GM19351 (cell line): ENCODE measurements around the gene EMP1.

Experiments used
- ATAC-seq: cut with Tn5 transposase; IDR thresholded peaks from one replicate; pipeline ENCODE4 v1.9.1; 2021; ENCODE audit warnings: mild to moderate bottlenecking, moderate library complexity; ENCODE audit not compliant: unreplicated experiment

EMP1 gene

DNA sequence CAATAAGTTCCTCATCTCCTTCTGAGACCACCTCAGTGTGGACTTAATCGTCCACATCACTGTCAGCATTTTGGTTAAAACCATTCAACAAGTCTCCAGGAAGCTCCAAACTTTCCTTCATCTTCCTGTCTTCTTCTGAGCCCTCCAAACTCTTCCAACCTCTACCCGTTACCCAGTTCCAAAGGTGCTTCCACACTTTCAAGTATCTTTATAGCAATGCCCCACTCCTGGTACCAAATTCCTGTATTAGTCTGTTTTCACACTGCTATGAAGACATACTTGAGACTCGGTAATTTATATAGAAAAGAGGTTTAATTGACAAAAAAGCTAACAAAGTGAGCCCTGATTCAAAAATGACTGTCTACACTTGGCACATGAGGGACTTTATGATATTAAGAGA lies 22.8 kb downstream of the EMP1 start:
- no peak for ATAC-seq

GRCh38 chr12:13220838-13221237 lies 24.3 kb downstream of the EMP1 start:
- no peak for ATAC-seq

DNA sequence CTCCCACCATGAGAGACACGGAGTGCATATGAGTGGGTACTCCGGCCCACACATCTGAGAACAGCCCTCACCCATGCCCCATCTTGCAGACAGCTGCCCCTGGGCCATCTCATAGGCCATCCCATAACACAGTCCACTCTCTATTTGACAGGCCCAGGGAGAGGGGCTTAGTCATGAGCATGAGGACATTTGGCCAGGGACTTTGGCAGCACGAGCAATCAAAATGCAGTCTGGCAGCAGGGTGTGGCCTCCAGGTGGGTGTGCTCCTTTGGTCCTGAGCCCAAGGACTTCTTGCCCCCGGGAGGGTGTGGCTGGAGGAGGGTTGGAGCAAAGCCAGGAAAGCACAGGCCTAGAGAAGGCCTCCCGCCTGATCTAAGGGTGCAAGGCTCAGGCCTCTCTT lies 25.6 kb downstream of the EMP1 start:
- no peak for ATAC-seq

- no peak for ATAC-seq
Measured at GRCh38 chr12:13223179-13223804, 26.8 kb downstream of the EMP1 start.

DNA sequence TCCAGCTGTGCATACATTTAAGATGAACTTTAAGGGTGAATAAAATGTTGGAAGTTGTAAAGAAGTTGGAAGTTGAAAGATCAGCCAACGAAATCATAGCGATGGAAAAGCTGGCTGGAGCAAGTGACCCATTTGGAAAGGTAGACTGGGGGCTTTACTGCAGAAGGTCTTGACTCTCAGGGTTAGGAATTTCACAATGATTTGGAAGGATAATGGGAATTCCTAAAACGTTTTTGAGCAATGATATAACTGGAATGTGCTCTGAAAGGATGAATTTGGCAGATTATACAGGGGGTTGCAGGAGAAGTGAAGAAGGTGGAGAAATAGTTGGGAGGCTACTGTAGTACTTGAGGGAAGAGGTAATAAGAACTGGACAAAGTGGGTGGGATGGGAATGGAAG lies 27.4 kb downstream of the EMP1 start:
- ATAC-seq, result no peak

DNA sequence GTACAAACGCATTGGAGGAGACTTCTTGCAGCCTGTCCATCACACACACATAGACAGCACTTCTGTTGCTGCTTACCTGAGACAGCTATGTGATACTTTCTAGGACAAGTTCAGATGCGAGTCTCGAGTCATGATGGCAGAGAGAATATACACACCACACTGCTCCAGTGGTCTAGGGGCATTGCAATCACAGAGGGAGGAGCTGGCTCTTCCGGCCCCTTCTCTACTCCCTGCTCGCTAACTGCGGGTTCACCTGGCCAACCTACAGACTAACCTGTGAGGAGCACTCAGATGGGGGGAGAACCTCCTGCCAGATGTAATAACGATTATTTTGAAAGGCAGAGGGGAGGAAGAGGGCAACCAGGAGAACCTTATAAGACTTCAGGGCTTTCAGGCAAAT lies 30.7 kb downstream of the EMP1 start:
- no peak for ATAC-seq

GRCh38 chr12:13228579-13228978 lies 32.1 kb downstream of the EMP1 start:
- ATAC-seq, result no peak

DNA sequence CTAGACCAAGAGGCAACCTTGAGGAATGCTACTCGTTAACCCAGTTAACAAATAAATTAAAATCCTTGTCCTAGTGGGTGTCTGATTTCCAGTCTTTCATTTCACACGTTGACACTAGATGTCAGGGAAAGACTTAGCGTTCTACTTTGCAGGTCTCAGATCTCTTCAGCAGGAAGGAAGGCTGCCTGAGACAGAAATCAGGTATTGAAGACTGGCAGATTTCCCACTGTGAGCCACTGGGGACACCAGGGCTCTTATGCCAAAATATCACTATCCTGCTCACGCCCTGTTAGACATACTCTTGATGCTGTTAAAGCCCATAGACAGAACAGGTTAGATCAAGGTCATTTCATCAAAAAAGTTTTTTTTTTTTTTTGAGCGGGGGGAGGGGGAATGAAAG lies 33.0 kb downstream of the EMP1 start:
- ATAC-seq, result no peak

- no peak for ATAC-seq
Measured at GRCh38 chr12:13230500-13230899, 34.0 kb downstream of the EMP1 start.

- ATAC-seq, result peak; percentile 81
Measured at GRCh38 chr12:13233830-13234641, 37.5 kb downstream of the EMP1 start.

DNA sequence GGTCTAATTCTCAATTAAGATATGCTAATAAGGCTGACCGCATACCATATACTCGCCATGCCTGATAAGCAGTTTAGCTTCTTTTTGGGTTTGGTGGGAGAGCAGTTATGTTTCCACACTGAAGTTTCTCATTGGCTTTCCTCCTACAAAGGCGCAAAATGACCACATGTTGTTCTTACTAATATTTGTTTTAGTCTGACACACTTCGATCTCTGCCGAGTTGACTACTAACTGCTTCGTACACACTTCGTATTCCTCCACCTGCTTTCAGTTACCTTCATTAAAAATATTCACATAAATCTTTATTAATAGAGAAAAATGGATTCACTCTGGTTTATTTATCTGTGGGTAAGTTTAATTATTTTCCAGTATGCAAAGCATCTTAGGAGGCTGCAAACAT lies 41.7 kb downstream of the EMP1 start:
- ATAC-seq, result no peak

- ATAC-seq, result no peak
Measured at GRCh38 chr12:13241833-13242488, 45.4 kb downstream of the EMP1 start.

DNA sequence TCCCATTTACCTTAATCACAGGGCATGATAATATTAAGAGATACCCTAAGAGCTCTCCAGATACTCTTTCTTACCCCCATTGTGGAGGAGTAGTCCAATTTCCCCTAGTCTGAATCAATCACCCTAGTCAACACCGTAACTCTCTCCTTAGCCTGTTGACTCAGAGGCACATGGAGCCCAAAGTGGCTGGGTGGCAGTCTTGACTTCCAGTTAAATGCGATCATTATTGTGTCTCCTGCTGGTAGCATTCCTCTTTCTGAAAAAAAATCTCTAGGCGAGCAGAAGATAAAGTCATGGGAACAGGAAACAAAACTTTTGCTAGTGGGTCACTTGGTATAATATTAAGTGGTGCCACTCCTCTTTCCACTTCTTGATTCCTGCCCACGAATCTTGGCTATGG lies 46.4 kb downstream of the EMP1 start:
- ATAC-seq, result no peak

DNA sequence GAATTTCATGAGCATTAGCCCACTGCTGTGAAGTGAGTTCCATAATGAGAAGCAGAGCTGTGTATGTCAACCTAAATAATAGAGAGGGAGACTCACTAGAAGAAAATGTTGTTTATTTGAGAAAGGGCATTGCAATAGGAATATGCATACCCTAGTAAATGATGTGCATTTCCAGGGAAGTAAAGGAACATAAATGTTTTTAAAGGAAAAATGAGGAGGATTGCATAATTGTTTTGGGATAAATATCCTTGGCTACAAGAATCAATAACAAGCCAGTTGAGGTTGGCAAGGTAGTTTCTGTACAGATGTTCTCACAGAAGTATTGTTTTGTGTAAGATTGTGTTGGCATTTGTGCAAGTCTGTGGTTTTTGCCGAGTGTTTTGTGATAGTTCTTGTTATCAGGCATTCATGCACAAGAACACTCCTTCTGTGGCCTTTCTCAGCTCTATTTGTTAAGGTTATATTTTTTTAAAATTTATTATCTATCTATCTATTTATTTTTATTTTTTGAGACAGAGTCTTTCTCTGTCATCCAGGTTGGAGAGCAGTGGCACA lies 47.1 kb downstream of the EMP1 start:
- ATAC-seq, result no peak

DNA sequence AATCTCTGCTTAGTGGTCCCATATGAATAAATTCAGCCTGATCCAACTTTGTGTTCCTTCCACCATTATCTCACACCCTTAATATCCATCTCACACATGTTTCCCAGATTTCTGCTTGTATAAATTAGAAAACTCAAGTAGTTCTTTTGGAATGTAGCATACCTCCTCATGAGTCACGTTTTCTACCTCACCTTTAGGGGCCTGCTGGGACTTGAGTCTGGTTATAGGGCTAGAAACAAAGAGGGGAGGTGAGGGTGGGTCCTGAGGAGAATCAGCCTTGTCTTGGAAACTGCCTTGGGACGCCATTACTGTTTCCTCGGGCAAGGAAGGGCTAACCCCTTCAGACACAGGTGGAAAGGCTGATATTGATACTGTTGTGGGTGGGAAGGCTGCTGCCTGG lies 51.1 kb downstream of the EMP1 start:
- no peak for ATAC-seq

DNA sequence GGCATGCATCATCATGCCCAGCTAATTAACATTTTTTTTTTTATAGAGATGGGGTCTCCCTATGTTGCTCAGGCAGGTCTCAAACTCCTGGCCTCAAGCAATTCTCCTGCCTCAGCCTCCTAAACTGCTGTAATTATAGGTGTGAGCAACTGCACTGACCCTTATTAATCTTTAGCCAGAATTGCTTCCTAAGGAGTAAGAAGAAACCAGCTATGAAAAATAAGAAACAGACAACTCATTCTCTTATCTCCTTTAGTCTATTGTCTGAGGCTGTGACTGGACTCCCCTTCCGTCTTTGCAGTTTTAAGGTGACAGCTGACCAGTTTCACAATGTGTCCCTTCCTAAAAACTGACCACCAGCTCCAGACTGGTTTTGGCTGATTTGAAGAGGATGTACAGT lies 52.4 kb downstream of the EMP1 start:
- ATAC-seq, result no peak

DNA sequence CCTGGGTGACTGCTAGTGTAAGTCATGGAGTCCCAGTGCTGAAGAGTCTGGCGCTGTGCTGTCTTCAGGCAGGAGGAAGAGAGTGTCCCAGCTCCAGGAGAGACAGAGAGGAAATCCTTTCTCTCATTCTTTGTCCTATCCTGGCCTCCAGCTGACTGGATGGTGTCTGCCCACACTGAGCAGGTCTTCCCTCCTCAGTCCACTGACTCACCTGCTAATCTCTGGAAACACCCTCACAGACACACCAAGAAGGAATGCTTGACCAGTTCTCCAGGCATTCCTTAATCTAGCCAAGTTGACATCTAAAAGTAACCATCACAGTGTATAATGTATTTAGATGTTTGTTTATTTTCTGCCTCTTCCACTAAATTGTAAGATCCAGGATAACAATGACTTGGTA lies 53.9 kb downstream of the EMP1 start:
- no peak for ATAC-seq

- ATAC-seq, result no peak
Measured at GRCh38 chr12:13251521-13251920, 55.0 kb downstream of the EMP1 start.

GRCh38 chr12:13252024-13252423 lies 55.5 kb downstream of the EMP1 start:
- ATAC-seq, result no peak

DNA sequence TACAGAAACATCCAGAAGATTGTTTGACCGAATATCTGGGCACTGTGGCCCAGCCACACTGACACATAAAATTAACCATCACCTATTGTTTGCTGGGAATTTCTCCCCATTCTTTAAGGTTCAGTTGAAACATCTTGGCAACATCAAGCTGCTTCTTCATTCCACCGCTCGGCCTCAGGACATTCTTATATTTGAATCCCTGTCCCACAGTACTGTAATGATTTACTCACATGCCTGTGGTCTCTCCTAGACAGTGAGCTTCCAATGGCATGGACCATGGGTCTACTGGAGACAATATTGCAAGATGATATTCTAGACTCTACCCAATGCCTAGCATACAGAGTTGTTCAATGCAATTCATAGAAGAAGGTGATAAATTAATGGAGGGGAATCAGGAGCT lies 56.1 kb downstream of the EMP1 start:
- ATAC-seq, result no peak

DNA sequence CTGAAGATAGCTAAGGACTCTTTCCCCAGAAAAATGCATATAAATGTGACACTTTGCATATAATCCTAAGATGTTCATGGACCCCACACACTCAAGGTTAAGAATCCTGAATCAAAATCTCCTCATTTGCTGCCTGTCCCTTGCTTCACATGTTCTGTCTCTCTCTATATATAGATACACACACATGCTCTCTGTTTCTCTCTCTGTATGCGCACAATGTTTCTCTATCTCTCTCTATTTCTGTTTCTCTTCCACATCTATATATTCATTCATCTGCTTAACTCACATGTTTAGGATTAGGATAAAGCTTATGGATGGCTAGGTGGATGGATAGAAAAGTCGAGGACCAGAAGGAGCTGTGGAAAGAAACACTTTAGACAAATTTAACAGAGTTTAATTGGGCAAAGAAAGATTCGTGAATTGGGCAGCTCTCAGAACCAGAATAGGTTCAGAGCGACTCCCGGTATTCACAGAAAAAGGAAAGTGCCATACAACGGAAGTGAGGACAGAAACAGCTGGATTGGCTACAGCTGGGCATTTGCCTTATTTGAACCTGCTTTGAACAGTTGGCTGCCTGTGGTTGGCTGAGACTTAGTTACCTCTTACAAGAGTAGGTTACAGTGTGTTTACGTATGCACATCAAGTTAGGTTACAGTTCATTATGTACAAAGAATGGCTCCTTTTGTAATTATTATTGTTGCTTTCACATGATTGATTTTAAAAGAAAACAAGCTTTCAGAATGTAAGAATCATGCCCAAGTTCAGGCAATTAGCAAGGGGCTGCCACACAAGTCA lies 57.6 kb downstream of the EMP1 start:
- ATAC-seq, result no peak
